DND-41 (cell line): ENCODE measurements around the gene SLC27A1.
A peak's percentile ranks its signal among the peaks of the same experiment; 100 is the strongest.

Source experiments
- ATAC-seq: fragments of 200-7000 bp; cut with Tn5 transposase; 3 replicates; pipeline ENCODE4 v1.9.1; 2021; ENCODE audit warnings: low read depth; ENCODE audit not compliant: insufficient read depth
- DNase-seq: peaks from one replicate; pipeline ENCODE4 v3.0.0-alpha.2; 2020
- H2AFZ ChIP-seq: 2 replicates; pipeline ENCODE4 v1.6.0; 2012; ENCODE audit warnings: low read depth, low read length
- H3K27ac ChIP-seq: 2 replicates; pipeline ENCODE4 v1.5.1; 2012; ENCODE audit warnings: low read length, inconsistent platforms
- H3K27me3 ChIP-seq: fragments of 200-600 bp; sonication (generic); 2 replicates; pipeline ENCODE4 v1.6.0; 2012; ENCODE audit warnings: low read length, mild to moderate bottlenecking, inconsistent platforms; ENCODE audit not compliant: insufficient read depth, poor library complexity
- H3K36me3 ChIP-seq: 2 replicates; pipeline ENCODE4 v1.5.1; 2012; ENCODE audit warnings: low read length, inconsistent platforms; ENCODE audit not compliant: insufficient read depth
- H3K4me1 ChIP-seq: 2 replicates; pipeline ENCODE4 v1.5.1; 2012; ENCODE audit warnings: mild to moderate bottlenecking, low read length; ENCODE audit not compliant: insufficient read depth
- H3K4me2 ChIP-seq: 2 replicates; pipeline ENCODE4 v1.6.0; 2012; ENCODE audit warnings: mild to moderate bottlenecking, moderate library complexity, low read length, inconsistent platforms; ENCODE audit not compliant: insufficient read depth
- H3K4me3 ChIP-seq, 2 experiments: fragments of 200-600 bp in 1 of 2; shearing (Covaris generic) in 1 of 2; 2 replicates each; pipeline ENCODE4 v1.5.1; 2012 to 2016; ENCODE audit warnings: inconsistent platforms in 2 of 2, low read length in 2 of 2, mild to moderate bottlenecking in 2 of 2, low read depth in 1 of 2, moderate library complexity in 1 of 2
- H3K79me2 ChIP-seq: 2 replicates; pipeline ENCODE4 v1.6.0; 2012; ENCODE audit warnings: low read length, inconsistent platforms; ENCODE audit not compliant: insufficient read depth
- H3K9ac ChIP-seq: 2 replicates; pipeline ENCODE4 v1.6.0; 2012; ENCODE audit warnings: low read depth, mild to moderate bottlenecking, inconsistent platforms, low read length, moderate library complexity
- H3K9me3 ChIP-seq: 2 replicates; pipeline ENCODE4 v1.5.1; 2012; ENCODE audit warnings: low read length, moderate library complexity, mild to moderate bottlenecking, inconsistent platforms; ENCODE audit not compliant: insufficient read depth, severe bottlenecking
- H4K20me1 ChIP-seq: 2 replicates; pipeline ENCODE4 v1.6.0; 2012; ENCODE audit warnings: low read length; ENCODE audit not compliant: insufficient read depth
- EZH2 ChIP-seq: IDR thresholded peaks from 3 replicates; pipeline ENCODE4 v1.6.1; 2012; ENCODE audit warnings: borderline replicate concordance, low read depth, mild to moderate bottlenecking, moderate library complexity, low read length, inconsistent platforms; ENCODE audit not compliant: severe bottlenecking
- TF ChIP-seq, protein P1 (sequence below): IDR thresholded peaks from 2 replicates; pipeline ENCODE4 v1.5.1; 2012; ENCODE audit warnings: borderline replicate concordance, low read length, moderate library complexity, mild to moderate bottlenecking; ENCODE audit not compliant: poor library complexity, severe bottlenecking; ENCODE audit errors: extremely low read depth

The SLC27A1 gene

DNA sequence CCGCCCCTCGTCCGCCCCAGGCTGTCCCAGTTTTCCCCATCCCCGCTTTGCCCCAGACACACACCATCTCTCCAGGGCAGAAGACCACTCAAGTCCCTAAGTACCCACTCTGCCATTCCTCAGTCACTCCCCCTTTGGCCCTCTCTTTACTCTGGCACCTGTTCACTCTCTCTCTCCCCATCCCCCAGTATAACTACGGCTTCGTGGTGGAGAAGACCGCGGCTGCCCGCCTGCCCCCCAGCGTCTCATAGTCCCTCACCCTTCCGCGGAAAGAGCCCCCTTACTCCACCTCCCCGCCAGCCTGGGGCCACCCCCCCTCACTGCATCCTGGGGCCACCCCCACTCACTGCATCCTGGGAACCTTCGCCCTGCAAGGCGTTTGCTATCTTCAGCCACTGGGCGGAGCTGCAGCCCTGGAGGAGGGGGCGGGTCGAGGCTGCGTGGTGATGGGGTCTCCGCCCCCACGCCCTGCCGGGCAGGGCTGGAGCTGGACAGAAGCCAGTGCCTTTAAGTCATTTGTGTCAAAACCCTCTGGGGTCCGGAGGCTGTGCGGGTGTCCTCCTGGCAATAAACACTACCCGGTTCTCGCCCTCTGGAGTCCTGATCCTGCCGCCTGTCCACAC lies 45.5 kb upstream of the SLC27A1 start:
- peak; percentile 29; the same call in 1 of the 3 replicates for ATAC-seq

DNA sequence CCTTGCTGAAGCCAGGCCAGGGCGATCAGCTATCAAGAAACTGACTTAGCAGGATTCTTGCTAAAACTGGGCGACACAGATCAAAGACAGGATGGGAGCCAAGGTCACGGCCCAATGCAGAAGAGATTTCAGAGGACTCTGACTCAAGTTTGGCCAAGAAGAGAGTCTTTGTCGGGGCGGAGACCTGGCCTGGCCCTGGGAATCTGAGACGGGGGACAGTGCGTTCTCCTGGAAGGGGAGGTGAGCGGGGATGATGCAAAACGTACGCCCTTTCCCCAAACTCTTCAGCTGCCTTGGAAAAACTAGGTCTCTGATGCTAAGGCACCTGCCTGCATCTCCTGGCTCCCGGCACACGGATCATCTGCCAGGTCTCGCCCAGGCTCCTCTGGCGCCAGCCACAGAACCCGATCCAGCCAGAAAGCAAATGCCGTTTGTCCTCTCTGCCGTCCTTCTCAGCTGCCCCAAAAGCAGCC lies 40.6 kb upstream of the SLC27A1 start:
- Histone ChIP-seq H3K27me3 (no peaks in the 10 kb centered on the region), H3K9ac (no peak overlapping the region)
- ATAC-seq, result no peak

More for the DNA sequence above, 45.5 kb upstream of the SLC27A1 start:
- no peaks in the 10 kb centered on the region for H3K27me3 ChIP-seq
- no peak overlapping the region for H3K4me2 ChIP-seq
- no peaks in the 10 kb centered on the region for H4K20me1 ChIP-seq
- no peaks in the 10 kb centered on the region for H3K9me3 ChIP-seq
- H3K4me3 ChIP-seq, result no peak overlapping the region
- no peak overlapping the region for H2AFZ ChIP-seq
- TF ChIP-seq EZH2, result no peak
- TF ChIP-seq, protein P1, sequence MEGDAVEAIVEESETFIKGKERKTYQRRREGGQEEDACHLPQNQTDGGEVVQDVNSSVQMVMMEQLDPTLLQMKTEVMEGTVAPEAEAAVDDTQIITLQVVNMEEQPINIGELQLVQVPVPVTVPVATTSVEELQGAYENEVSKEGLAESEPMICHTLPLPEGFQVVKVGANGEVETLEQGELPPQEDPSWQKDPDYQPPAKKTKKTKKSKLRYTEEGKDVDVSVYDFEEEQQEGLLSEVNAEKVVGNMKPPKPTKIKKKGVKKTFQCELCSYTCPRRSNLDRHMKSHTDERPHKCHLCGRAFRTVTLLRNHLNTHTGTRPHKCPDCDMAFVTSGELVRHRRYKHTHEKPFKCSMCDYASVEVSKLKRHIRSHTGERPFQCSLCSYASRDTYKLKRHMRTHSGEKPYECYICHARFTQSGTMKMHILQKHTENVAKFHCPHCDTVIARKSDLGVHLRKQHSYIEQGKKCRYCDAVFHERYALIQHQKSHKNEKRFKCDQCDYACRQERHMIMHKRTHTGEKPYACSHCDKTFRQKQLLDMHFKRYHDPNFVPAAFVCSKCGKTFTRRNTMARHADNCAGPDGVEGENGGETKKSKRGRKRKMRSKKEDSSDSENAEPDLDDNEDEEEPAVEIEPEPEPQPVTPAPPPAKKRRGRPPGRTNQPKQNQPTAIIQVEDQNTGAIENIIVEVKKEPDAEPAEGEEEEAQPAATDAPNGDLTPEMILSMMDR, result peak; percentile 47
- H3K36me3 ChIP-seq, result peaks cover 14% of the 10 kb centered on the region
- H3K9ac ChIP-seq, result no peak overlapping the region
- peaks cover 11% of the 10 kb centered on the region for H3K4me1 ChIP-seq
- H3K79me2 ChIP-seq, result peaks cover 10% of the 10 kb centered on the region
- DNase-seq, result peak; percentile 41
- H3K27ac ChIP-seq, result no peak overlapping the region

DNA sequence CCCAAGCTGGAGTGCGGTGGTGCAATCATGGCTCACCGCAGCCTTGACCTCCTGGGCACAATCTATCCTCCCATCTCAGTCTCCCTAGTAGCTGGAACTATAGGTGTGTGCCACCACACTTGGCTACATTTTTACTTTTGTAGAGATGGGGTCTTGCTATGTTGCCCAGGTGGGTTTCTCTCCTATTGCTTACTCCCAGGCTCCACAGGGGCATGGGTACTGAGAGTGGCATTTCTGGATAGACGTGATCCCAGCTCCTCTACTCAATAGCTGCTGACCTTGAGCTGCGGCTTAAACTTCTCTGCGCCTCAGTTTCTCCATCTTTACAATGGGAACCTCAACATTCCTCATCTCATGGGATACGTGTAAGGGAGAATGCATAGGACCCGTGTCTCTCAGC lies 38.9 kb upstream of the SLC27A1 start:
- H2AFZ ChIP-seq, result no peak overlapping the region
- no peak for DNase-seq
- H3K4me3 ChIP-seq, result no peak overlapping the region
- no peak for ATAC-seq
- no peaks in the 10 kb centered on the region for H3K4me1 ChIP-seq
- H4K20me1 ChIP-seq, result no peaks in the 10 kb centered on the region
- H3K9me3 ChIP-seq, result no peaks in the 10 kb centered on the region
- H3K36me3 ChIP-seq, result no peaks in the 10 kb centered on the region
- H3K9ac ChIP-seq, result no peak overlapping the region
- TF ChIP-seq EZH2, result no peak
- TF ChIP-seq, protein P1, result no peak
- no peaks in the 10 kb centered on the region for H3K27me3 ChIP-seq
- H3K27ac ChIP-seq, result no peak overlapping the region
- H3K79me2 ChIP-seq, result no peaks in the 10 kb centered on the region
- H3K4me2 ChIP-seq, result no peak overlapping the region

More for the DNA sequence above, 40.6 kb upstream of the SLC27A1 start:
- Histone ChIP-seq H3K36me3 (no peaks in the 10 kb centered on the region), H3K4me3 (no peak overlapping the region), H3K9me3 (no peaks in the 10 kb centered on the region), H3K4me1 (no peaks in the 10 kb centered on the region), H3K27ac (no peak overlapping the region), H2AFZ (no peak overlapping the region), H4K20me1 (no peaks in the 10 kb centered on the region), H3K4me2 (no peak overlapping the region), H3K79me2 (no peaks in the 10 kb centered on the region)
- no peak for DNase-seq
- no peak for TF ChIP-seq EZH2
- TF ChIP-seq, protein P1, result no peak
